Nephron progenitor cell (in vitro differentiated cells): ENCODE results near the gene DOP1A.

Experiments used
- DNase-seq: peaks from one replicate; pipeline ENCODE4 v3.0.0; 2021
- H3K27ac Mint-ChIP-seq: 2 replicates; pipeline ENCODE4 v1.8.0; 2021; ENCODE audit warnings: mild to moderate bottlenecking, moderate library complexity, mixed read lengths
- H3K27me3 Mint-ChIP-seq: 2 replicates; pipeline ENCODE4 v1.8.0; 2021; ENCODE audit warnings: mild to moderate bottlenecking, low read depth, mixed read lengths; ENCODE audit not compliant: poor library complexity
- H3K36me3 Mint-ChIP-seq: 2 replicates; pipeline ENCODE4 v1.8.0; 2021; ENCODE audit warnings: low read depth, mixed read lengths
- H3K4me1 Mint-ChIP-seq: 2 replicates; pipeline ENCODE4 v1.8.0; 2021; ENCODE audit warnings: mixed read lengths
- H3K4me3 Mint-ChIP-seq: 2 replicates; pipeline ENCODE4 v1.8.0; 2021; ENCODE audit warnings: mild to moderate bottlenecking, moderate library complexity, mixed read lengths
- H3K9me3 Mint-ChIP-seq: 2 replicates; pipeline ENCODE4 v1.8.0; 2021; ENCODE audit warnings: mild to moderate bottlenecking, moderate library complexity, mixed read lengths
- TF ChIP-seq, protein P1 (sequence below): fragments of 200-600 bp; sonication (generic); IDR thresholded peaks from 2 replicates; pipeline ENCODE4 v1.5.0; 2021; ENCODE audit warnings: antibody characterized with exemption

DOP1A gene, protein sequence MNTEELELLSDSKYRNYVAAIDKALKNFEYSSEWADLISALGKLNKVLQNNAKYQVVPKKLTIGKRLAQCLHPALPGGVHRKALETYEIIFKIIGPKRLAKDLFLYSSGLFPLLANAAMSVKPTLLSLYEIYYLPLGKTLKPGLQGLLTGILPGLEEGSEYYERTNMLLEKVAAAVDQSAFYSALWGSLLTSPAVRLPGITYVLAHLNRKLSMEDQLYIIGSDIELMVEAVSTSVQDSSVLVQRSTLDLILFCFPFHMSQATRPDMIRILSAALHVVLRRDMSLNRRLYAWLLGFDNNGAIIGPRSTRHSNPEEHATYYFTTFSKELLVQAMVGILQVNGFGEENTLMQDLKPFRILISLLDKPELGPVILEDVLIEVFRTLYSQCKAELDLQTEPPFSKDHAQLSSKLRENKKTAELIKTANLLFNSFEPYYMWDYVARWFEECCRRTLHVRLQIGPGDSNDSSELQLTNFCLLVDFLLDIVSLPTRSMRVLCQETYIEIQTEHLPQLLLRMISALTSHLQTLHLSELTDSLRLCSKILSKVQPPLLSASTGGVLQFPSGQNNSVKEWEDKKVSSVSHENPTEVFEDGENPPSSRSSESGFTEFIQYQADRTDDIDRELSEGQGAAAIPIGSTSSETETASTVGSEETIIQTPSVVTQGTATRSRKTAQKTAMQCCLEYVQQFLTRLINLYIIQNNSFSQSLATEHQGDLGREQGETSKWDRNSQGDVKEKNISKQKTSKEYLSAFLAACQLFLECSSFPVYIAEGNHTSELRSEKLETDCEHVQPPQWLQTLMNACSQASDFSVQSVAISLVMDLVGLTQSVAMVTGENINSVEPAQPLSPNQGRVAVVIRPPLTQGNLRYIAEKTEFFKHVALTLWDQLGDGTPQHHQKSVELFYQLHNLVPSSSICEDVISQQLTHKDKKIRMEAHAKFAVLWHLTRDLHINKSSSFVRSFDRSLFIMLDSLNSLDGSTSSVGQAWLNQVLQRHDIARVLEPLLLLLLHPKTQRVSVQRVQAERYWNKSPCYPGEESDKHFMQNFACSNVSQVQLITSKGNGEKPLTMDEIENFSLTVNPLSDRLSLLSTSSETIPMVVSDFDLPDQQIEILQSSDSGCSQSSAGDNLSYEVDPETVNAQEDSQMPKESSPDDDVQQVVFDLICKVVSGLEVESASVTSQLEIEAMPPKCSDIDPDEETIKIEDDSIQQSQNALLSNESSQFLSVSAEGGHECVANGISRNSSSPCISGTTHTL (N-terminal part only)

DNA sequence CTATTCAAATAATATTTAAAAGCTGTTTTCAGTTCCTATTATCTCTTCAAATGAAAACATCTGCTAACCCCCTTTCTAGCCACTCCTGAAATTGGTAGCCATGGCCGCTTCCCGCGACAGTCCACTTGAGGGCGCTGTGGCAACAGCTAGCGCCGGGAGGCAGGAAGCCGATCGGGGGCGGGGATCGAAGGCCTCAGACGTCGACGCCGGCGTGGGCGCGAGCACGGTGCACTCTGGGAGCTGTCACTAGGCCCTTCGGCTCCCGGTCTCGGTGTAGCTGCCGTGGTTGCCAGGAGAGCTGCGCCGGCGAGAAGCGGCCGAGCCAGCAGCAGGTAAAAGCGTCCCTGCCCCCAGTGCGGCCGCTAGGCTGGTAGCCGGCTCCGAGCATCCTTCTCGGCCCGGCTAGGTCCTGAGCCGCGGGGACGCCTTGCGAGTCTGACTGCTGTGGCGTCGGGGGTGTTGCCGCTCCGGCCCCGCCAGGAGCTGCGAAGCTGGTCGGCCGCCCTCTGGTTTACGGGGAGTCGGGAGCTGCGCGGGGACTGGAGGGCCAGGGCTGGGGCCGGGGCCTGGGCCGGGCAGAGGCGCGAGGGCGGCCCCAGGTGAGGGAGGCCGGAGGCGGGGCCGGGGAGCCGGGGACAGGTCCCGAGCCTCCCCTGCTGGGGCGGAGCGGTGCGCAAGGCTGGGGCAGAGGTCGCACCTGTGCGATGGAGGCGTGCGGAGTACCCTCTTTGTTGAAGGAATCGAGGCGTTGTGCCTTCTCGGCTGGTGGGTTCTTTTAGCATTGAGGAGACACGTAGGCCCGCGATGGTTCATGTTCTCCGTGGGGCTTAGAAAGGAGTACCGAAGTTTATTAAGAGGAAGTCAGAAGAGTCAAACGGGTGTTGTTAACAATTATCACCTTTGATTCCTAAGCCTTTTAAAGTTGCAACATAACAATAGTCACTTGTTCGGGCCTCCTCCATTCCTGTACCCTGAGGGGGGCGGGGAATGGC is at the start of gene DOP1A:
TSS of gene DOP1A (plus strand) at position 224 of the 992 bp plus-strand sequence. CDS start 29,307 bp downstream, outside the sequence.
- Mint-ChIP-seq H3K4me1 (peaks cover 32% of the 10 kb centered on the region), H3K36me3 (peaks cover 2% of the 10 kb centered on the region), H3K27ac (peak within 1 kb of the TSS; percentile 93), H3K4me3 (peak within 1 kb of the TSS; percentile 91), H3K9me3 (no peaks in the 10 kb centered on the region), H3K27me3 (no peaks in the 10 kb centered on the region)
- TF ChIP-seq, protein P1, sequence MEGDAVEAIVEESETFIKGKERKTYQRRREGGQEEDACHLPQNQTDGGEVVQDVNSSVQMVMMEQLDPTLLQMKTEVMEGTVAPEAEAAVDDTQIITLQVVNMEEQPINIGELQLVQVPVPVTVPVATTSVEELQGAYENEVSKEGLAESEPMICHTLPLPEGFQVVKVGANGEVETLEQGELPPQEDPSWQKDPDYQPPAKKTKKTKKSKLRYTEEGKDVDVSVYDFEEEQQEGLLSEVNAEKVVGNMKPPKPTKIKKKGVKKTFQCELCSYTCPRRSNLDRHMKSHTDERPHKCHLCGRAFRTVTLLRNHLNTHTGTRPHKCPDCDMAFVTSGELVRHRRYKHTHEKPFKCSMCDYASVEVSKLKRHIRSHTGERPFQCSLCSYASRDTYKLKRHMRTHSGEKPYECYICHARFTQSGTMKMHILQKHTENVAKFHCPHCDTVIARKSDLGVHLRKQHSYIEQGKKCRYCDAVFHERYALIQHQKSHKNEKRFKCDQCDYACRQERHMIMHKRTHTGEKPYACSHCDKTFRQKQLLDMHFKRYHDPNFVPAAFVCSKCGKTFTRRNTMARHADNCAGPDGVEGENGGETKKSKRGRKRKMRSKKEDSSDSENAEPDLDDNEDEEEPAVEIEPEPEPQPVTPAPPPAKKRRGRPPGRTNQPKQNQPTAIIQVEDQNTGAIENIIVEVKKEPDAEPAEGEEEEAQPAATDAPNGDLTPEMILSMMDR, result peak; percentile 91
- peak; percentile 97 for DNase-seq

DNA sequence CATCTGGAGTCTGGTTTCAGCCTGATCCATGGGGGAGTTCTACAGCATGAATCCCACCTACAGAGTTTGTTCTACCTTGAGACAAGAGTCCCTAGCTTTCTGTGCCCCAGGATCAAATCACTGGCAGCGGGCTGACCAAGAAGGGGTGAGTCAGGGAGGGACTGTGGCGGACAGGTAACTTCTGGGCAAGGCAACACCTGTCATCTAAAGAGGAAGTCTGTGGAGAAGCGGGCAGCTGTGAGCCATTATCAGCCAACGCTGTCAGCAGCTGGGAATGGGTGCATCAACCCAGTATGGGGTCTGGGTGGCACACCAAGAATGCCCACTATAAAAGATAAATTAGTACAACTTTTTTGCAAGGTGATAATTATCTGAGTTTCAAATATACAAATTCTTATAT is 47.7 kb upstream of the DOP1A start:
- no peak overlapping the region for H3K4me3 Mint-ChIP-seq
- no peak overlapping the region for H3K27ac Mint-ChIP-seq
- no peak for DNase-seq
- no peaks in the 10 kb centered on the region for H3K27me3 Mint-ChIP-seq
- TF ChIP-seq, protein P1, result no peak
- peaks cover 21% of the 10 kb centered on the region for H3K9me3 Mint-ChIP-seq
- no peaks in the 10 kb centered on the region for H3K4me1 Mint-ChIP-seq
- peaks cover 83% of the 10 kb centered on the region for H3K36me3 Mint-ChIP-seq

DNA sequence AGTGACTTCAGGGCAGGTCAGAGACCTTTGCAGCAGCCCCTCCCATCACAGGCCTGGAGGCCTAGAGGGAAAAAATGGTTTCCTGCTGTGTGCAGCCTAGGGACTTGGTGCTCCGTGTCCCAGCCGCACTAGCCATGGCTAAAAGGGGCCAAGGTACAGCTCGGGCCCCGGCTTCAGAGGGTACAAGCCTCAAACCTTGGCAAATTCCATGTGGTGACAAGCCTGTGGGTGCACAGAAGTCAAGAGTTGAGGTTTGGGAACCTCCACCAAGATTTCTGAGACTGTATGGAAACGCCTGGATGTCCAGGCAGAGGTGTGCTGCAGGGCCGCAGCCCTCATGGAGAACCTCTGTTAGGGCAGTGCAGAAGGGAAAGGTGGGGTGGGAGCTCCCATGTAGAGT is 35.8 kb upstream of the DOP1A start:
- H3K27ac Mint-ChIP-seq, result no peak overlapping the region
- peaks cover 56% of the 10 kb centered on the region for H3K9me3 Mint-ChIP-seq
- DNase-seq, result no peak
- H3K4me3 Mint-ChIP-seq, result no peak overlapping the region
- TF ChIP-seq, protein P1, result no peak
- H3K4me1 Mint-ChIP-seq, result no peaks in the 10 kb centered on the region
- no peaks in the 10 kb centered on the region for H3K27me3 Mint-ChIP-seq
- peaks cover 94% of the 10 kb centered on the region for H3K36me3 Mint-ChIP-seq

DNA sequence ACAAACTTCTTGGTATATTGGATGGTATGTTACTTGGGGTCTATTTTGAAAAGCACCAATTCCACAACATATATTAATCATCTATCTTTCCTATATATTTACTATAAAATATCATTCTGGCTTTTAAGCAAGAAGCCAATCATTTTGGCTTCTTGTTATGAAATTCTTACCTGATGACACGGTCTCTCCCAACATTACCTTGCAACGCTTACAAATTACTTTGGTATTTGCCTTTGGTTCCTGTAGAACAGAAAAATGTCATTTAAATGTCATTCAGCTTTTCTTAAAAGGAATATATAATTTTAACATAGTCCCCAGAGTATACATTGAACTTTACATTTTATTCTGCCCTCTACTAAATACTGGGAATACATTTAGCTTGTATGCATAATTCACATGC is 29.2 kb upstream of the DOP1A start:
- no peaks in the 10 kb centered on the region for H3K27me3 Mint-ChIP-seq
- peaks cover 19% of the 10 kb centered on the region for H3K4me1 Mint-ChIP-seq
- TF ChIP-seq, protein P1, result no peak
- H3K4me3 Mint-ChIP-seq, result no peak overlapping the region
- peaks cover 25% of the 10 kb centered on the region for H3K9me3 Mint-ChIP-seq
- H3K36me3 Mint-ChIP-seq, result peaks cover 63% of the 10 kb centered on the region
- no peak for DNase-seq
- H3K27ac Mint-ChIP-seq, result no peak overlapping the region
